Measurements from ENCODE around the gene AMIGO2.

The AMIGO2 gene

GRCh38 chr12:47099610-47100009, 19.9 kb upstream of the AMIGO2 start:
- H3K27ac ChIP-seq, result no peak overlapping the region
- no peak for DNase-seq (ENCODE audit: low read depth, low spot score)

- no peak overlapping the region for H3K27ac ChIP-seq
- no peak for DNase-seq (ENCODE audit: low read depth, low spot score)
Measured at GRCh38 chr12:47098099-47098498, 18.3 kb upstream of the AMIGO2 start.

DNA sequence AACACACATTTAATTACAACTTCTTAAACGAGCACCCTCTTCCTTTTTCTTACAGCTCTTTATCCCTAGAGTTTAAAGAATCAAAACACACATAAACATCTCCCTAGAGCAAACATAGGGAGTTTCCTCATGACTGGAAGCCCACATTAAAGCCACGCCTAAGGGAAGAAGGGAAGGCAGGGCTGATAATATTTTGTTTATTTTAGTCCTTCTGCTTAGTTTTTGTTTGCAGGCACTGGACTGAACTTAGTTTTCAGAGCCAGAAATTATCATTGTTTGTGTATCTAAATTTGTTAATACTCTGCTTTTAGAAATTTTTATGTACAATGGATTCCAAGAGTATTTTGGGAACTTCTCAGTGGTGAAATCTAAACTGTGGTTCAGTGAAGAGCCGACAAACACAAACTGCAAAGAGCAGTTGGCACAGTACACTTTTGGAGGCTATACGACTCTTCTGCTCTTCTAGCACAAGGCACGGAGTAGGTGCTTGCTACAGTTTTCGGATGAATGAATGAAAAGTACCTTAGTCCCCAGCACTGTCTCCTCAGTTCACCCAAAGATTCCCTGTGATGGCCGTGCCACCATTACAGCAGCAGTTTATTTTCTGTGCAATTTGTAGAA, 17.6 kb upstream of the AMIGO2 start:
- DNase-seq (ENCODE audit: low read depth, low spot score), result no peak
- peak overlapping the region; percentile 96 for H3K27ac ChIP-seq

DNA sequence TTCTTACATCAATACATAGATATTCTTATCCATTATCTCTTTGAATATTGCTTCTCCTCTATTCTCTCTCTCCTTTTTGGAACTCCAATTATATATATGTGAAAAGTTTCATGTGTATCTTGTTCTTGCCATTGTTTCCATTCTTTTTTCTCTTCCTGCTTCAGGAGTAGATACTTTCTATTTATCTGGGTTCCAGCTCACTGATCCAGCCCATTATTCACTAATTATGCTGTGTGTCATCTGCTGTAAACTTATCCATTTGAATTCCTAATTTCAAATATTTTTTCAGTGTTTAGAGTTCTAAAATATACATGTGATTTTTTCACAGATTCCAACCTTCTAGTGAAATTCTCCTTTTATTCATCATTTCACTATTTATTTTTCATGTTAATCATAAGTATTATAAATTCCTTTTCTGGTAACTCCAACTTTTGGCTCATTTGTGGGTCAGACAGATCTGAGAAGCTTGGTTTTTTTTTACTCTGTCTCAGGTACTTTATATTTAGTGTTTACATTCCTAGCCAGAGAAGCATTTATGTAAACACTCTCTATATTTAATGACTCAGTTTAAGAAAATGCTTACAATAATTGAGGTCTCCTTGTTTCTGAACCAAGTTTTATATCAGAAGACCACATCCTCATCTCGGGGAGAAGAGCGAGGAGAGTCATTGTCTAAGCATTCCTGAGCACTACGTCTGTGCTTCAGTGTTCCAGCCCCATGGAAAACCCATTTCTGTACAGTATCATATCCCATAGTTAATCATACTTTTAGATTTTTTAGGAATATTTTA, 15.9 kb upstream of the AMIGO2 start:
- peak overlapping the region; percentile 96 for H3K27ac ChIP-seq
- DNase-seq (ENCODE audit: low read depth, low spot score), result no peak

- H3K27ac ChIP-seq, result peak overlapping the region; percentile 96
- no peak for DNase-seq (ENCODE audit: low read depth, low spot score)
Measured at GRCh38 chr12:47094804-47095203, 15.0 kb upstream of the AMIGO2 start.

- no peak overlapping the region for H3K27ac ChIP-seq
Measured at GRCh38 chr12:47091009-47091408, 11.2 kb upstream of the AMIGO2 start.

GRCh38 chr12:47088021-47088944, 8.5 kb upstream of the AMIGO2 start:
- DNase-seq (ENCODE audit: low read depth, low spot score), result peak; percentile 91
- peak overlapping the region; percentile 94 for H3K27ac ChIP-seq

More at GRCh38 chr12:47091009-47091408, 11.2 kb upstream of the AMIGO2 start:
- DNase-seq (ENCODE audit: low read depth, low spot score), result no peak

- no peak for DNase-seq (ENCODE audit: low read depth, low spot score)
- peak overlapping the region; percentile 94 for H3K27ac ChIP-seq
Measured at GRCh38 chr12:47087088-47087688, 7.4 kb upstream of the AMIGO2 start.

GRCh38 chr12:47085815-47086252, 6.1 kb upstream of the AMIGO2 start:
- DNase-seq (ENCODE audit: low read depth, low spot score), result no peak
- peak overlapping the region; percentile 94 for H3K27ac ChIP-seq

GRCh38 chr12:47084172-47084571, 4.4 kb upstream of the AMIGO2 start:
- DNase-seq (ENCODE audit: low read depth, low spot score), result no peak
- H3K27ac ChIP-seq, result peak overlapping the region; percentile 94

DNA sequence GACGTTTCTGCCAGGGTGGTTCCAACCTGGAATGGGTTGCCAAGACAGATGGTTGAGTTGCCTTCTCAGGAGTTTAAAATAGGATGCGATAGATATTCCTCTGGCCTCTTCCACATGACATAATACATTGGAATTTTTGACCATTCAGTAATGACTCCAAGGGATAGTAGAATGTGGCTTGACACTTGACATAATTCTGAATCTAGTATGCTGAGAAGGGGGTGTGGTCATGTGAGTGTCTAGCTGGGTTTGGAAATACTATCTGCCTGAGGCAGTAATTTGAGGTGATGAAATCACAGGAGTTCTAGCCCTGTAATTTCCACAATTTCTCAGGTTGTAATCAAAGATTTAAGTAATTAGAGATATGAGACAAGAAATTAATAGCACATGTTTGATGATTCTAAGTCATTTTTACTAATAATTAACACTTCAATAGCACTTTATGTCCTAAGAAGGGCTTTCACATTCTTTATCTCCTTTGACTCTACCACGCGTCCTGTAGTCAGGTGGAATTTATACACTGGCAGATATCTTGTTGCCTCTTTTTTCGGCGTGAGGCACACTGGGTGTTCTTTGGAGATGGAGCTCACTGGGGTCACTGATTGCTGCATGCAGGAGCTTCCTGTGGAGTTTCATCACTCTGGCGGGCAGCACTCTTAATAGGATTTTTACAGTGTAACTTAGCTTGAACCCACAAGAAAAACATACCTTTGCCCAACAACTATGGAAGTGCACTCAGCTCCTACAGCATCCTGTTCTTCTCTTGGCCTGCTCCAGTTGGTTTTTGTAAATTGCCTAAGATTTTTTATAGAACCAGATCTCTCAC, 3.2 kb upstream of the AMIGO2 start:
- peak overlapping the region; percentile 94 for H3K27ac ChIP-seq
- DNase-seq (ENCODE audit: low read depth, low spot score), result no peak

- no peak for DNase-seq (ENCODE audit: low read depth, low spot score)
- peak overlapping the region; percentile 94 for H3K27ac ChIP-seq
Measured at GRCh38 chr12:47082283-47082682, 2.5 kb upstream of the AMIGO2 start.

GRCh38 chr12:47080725-47081502, 1.2 kb upstream of the AMIGO2 start:
- no peak for DNase-seq (ENCODE audit: low read depth, low spot score)

GRCh38 chr12:47079981-47080724, 394 bp upstream of the AMIGO2 start:
- no peak for DNase-seq (ENCODE audit: low read depth, low spot score)
- peak overlapping the region; percentile 94 for H3K27ac ChIP-seq

More at GRCh38 chr12:47080725-47081502, 1.2 kb upstream of the AMIGO2 start:
- peak overlapping the region; percentile 94 for H3K27ac ChIP-seq

GRCh38 chr12:47078733-47079467, 859 bp downstream of the AMIGO2 start:
- H3K27ac ChIP-seq, result peak overlapping the region; percentile 94
- no peak for DNase-seq (ENCODE audit: low read depth, low spot score)

- DNase-seq (ENCODE audit: low read depth, low spot score), result no peak
- H3K27ac ChIP-seq, result peak overlapping the region; percentile 94
Measured at GRCh38 chr12:47078086-47078395, 1.7 kb downstream of the AMIGO2 start.
